SIG-M5 treated with dmso at 0.1 percent for 504 hours (cell line): ENCODE results near the gene CCDC88B.

Experiments
- DNase-seq: peaks from one replicate; lab custom pipeline; 2025; ENCODE audit not compliant: unreplicated experiment; lab: John Stamatoyannopoulos, UW

Gene CCDC88B

DNA sequence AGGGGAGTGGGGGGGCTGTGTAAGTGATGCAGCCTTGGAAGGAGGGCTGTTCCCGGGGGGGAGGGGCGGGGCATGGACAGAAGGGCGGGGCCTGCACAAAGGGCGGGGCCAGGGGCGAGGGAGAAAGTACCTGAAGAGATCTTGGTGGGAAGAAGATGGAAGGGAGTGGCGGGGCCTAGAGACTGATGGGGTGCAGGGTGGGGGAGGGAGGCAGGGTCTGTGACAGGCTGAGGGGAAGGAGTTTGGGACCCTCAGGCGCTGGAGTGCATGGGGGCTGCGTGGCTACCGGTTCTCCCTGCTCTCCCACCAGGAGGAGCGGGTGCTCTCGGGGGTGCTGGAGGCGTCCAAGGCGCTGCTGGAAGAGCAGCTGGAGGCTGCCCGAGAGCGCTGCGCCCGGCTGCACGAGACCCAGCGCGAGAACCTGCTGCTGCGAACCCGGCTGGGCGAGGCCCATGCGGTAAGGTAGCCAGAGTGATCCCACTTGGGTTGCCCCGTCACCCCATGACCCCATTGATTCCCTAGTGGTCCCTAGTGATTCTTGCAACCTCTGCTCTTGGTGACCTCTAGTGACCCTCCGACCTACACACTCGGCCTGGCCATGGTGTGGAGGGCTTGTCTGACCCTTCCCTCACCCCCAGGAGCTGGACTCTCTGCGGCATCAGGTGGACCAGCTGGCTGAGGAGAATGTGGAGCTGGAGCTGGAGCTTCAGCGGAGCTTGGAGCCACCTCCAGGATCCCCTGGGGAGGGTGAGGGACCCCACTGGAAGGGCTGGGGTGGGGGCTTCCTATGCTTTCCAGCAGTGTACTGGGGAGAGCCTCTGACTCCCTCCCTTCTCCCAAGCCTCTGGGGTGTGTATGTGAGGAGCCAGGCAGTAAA lies 3.1 kb downstream of the CCDC88B start:
- no peak for DNase-seq

DNA sequence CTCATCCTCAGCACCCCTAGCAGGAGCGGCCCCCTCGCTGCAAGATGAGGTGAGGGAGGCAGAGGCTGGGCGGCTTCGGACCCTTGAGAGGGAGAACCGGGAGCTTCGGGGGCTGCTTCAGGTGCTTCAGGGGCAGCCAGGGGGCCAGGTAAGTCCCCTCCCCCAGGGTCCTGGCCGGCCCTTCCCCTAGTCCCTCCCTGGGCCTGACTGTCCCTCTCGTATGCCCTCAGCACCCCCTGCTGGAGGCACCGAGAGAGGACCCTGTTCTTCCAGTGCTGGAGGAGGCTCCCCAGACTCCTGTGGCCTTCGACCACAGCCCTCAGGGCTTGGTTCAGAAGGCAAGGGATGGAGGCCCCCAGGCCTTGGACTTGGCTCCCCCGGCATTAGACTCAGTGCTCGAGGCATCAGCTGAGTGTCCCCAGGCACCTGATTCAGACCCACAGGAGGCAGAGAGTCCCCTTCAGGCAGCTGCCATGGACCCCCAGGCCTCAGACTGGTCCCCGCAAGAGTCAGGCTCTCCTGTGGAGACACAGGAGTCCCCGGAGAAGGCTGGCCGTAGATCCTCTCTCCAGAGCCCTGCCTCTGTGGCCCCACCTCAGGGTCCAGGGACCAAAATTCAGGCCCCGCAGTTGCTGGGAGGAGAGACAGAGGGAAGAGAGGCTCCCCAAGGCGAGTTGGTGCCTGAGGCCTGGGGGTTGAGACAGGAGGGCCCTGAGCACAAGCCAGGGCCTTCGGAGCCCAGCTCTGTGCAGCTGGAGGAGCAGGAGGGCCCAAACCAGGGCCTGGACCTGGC lies 4.0 kb downstream of the CCDC88B start:
- no peak for DNase-seq

DNA sequence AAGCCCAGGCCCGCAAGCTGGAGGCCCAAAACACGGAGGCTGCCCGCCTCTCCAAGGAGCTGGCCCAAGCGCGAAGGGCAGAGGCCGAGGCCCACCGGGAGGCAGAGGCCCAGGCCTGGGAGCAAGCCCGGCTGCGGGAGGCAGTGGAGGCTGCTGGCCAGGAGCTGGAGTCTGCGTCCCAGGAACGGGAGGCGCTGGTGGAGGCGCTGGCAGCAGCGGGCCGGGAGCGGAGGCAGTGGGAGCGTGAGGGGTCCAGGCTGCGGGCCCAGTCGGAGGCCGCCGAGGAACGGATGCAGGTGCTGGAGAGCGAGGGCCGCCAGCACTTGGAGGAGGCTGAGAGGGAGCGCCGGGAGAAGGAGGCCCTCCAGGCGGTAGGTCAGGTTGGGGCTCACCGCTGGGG lies 4.8 kb downstream of the CCDC88B start:
- DNase-seq = no peak

DNA sequence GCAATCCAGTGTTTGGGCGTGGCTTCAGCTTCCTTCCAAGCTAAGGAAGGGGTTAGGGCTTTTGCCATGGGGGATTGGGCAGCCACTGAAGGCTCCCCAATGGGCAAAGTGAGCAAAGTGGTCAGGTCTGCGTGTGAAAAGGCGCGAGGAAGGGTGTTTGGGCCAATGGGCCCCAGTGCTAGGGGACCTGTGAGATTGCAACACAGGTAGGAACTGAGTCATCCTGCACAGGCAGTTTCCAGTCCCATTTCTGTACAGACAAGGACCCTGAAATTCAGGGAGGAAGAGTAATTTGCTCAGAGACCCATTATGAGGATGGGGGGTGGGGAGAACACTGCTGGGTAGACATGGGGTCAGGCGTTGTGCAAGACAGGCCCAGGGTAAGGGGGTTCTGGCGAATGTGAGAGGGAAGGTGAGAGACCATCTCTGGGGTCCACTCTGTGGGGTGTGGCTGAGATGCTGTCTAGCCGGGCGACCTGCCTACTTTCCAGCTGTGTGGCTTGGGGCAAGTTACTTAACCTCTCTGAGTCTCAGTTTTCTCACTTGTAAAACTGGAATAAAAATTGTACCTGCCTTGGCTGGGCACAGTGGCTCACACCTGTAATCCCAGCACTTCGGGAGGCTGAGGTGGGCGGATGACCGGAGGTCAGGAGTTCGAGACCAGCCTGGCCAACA lies 7.3 kb downstream of the CCDC88B start:
- DNase-seq = peak; percentile 69

DNA sequence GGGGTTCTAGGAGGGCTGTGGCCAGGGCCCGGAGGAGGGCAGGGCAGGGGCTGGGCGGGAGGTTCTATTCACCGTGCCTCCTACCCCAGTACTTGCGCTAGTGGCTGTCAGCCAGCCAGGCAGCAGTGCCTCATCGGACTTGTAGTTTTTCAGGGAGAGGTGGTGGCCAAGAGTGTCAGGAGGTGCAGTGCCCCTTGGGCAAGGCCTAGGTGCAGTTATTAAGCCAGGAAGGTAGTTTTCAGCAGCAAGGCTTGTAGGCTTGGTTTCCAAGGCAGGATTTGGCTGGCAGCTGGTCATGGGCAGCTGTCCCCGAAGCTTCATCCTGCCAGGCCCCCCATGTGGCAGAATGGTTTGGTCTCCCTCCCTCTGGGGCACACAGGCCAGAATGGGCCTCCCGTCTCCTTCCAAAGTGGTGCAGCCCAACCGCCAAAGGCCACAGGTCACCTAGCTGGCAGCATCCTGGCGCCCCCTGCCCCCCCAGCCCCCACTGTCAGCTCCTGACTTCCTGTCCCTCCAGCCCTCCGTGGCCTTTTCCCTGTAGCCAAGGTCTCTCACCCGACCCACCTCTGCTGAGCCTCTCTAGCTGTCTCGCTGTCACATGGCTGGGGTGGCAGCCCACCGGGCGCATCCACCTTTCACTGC lies 8.5 kb downstream of the CCDC88B start:
- no peak for DNase-seq

DNA sequence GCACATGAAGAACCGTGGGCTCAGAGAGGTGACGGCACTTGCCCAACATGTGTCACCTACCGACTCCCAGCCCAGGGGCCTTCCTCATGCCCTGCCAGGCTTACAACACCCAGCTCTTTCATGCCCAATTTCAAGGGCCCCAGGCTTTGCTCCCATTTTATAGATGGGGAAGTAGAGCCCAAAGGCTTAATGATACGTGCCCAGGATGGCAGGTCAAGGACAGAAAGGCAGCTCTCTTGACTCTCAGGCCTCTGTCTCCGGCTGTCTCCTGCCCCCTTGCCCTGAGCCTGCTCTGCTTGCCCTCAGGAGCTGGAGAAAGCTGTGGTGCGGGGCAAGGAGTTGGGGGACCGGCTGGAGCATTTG lies 9.0 kb downstream of the CCDC88B start:
- no peak for DNase-seq

DNA sequence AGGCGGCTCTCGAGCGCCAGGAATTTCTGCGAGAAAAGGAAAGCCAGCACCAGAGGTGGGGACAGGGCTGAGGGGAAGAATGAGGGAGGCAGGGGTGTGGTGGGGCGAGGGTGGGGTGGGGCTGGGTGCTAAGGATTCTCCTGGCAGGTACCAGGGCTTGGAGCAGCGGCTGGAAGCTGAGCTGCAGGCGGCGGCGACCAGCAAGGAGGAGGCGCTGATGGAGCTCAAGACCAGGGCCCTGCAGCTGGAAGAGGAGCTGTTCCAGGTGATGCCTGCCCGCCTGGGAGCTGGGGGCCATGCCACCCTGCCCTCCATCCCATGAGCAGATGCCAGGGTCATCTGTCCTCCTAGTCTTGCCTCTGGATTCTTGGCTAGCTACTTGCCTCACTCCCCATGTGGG lies 9.4 kb downstream of the CCDC88B start:
- DNase-seq = no peak

DNA sequence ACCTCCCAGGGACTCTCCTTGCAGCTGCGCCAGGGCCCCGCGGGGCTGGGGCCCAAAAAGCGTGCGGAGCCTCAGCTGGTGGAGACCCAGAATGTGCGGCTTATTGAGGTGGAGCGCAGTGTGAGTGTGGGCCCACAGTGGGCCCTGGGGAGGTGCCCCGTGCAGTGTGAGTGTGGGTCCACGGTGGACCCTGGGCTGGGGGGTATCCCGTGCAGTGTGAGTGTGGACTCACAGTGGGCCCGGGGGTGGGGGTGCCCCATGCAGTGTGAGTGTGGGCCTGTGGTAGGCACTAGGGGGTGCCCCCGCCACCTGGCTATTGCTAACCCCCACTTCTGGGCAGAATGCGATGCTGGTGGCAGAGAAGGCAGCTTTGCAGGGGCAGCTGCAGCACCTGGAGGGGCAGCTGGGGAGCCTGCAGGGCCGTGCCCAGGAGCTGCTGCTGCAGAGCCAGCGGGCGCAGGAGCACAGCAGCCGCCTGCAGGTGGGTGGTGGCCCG lies 11.2 kb downstream of the CCDC88B start:
- no peak for DNase-seq

DNA sequence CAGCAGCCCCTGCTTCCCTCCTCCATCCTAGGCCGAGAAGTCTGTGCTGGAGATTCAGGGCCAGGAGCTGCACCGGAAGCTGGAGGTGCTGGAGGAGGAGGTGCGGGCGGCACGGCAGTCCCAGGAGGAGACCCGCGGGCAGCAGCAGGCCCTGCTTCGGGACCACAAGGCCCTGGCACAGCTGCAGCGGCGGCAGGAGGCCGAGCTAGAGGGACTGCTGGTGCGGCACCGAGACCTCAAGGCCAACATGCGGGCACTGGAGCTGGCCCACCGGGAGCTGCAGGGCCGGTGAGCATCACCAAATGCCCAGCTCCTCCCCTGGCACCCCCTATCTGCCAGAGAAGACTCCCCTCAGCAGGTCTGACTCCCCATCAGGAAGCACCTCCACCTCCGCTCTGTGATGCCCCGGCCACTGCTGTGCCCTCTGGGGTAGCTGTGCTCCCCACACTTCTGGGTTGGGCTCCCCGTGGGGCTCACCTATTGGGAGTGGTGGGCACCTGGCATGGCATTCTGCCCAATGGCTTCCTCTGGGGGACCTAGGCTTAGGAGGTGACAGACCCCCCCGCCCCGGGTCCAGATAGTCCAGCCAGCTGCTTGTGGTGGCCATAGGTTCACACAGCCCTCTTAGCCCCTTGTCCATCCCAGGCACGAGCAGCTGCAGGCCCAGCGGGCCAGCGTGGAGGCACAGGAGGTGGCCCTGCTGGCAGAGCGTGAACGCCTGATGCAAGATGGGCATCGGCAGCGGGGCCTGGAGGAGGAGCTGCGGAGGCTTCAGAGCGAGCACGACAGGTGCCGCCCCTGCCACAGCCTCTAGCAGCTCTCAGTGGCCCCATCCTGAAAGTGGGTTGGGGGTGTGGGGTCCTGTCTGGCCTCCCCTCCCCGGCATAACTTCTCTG lies 12.3 kb downstream of the CCDC88B start:
- no peak for DNase-seq

DNA sequence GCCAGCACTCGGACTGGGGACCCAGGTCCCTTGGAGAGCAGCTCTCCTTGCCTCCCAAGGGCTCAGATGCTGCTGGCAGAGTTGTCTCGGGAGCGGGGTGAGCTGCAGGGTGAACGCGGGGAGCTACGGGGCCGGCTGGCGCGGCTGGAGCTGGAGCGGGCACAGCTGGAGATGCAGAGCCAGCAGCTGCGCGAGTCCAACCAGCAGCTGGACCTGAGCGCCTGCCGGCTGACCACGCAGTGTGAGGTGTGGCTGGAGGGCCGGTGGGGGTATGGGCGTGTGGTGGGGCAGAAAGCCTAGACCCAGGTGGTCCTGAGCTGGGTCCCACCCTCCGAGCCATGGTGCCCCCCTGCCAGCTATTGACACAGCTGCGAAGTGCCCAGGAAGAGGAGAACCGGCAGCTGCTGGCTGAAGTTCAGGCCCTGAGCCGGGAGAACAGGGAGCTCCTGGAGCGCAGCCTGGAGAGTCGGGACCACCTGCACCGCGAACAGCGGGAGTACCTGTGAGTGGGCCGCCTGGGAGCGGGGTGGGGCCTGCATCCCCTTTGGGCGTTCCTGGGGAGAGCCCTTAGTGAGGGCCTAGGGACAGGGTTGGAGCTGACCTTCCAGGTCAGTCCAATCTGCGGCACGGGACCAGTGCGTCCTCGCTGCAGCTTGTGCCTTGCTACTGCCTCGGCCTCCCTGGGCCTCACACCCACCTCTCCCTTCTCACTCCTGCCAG lies 13.2 kb downstream of the CCDC88B start:
- DNase-seq = no peak

DNA sequence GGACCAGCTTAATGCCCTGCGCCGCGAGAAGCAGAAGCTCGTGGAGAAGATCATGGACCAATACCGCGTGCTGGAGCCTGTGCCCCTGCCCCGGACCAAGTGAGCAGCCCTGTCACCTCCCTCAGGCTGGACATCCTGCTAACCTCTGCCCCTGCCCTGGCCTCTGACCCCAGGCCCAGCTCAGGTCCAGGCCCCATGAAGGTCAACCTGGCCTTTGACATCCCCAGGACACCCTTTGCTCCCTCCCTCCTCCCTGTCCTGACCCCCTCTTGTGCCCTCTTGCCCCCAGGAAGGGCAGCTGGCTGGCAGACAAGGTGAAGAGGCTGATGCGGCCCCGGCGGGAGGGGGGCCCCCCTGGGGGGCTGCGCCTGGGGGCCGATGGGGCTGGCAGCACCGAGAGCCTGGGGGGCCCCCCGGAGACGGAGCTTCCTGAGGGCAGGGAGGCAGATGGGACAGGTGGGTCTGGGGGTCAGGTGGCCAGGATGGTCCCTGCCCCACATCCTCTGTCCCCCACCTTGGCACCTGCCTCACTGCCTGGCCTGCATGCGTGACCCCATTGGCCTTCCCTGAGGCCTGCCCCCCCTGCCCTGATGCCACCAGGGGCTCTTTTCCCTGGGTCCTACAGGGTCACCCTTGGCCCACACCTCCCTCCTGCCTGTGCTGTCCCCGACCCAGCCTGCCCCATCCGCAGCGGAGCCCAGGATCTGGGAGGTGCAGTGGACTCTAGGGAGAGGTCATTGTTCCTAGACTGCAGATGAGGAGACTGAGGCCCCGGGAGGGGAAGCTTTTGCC lies 13.9 kb downstream of the CCDC88B start:
- no peak for DNase-seq

DNA sequence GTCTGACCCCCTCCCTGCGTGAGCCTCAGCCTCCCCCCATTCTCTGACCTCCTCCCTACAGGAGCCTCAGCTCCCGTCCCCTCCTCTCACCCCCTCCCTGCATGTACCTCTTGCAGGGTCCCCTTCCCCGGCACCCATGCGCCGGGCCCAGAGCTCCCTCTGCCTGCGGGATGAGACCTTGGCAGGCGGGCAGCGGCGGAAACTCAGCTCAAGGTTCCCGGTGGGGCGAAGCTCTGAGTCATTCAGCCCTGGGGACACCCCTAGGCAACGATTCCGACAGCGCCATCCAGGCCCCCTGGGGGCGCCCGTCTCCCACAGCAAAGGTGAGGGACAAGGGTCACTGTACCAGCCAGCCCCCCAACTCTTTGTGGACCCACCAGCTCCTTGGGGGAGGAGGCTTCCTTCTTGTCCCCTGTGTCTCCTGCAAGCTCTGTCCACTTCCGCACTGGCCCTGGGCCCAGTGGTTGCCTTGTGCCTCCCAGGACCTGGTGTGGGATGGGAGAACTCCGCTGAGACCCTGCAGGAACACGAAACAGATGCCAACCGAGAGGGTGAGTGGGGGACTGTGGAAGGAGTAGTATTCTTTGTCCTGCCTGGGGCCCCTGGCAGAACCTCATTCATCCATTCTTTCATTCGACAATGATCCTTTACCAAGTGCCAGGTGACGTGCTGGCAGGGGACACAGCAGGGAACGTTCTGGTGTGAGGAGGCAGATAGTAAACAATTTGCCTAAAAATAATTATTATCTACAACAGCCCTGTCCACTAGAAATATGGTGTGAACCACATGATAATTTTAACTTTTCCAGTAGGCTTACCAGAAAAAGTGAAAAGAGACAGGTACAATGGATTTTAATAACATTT lies 15.3 kb downstream of the CCDC88B start:
- DNase-seq = peak; percentile 81

DNA sequence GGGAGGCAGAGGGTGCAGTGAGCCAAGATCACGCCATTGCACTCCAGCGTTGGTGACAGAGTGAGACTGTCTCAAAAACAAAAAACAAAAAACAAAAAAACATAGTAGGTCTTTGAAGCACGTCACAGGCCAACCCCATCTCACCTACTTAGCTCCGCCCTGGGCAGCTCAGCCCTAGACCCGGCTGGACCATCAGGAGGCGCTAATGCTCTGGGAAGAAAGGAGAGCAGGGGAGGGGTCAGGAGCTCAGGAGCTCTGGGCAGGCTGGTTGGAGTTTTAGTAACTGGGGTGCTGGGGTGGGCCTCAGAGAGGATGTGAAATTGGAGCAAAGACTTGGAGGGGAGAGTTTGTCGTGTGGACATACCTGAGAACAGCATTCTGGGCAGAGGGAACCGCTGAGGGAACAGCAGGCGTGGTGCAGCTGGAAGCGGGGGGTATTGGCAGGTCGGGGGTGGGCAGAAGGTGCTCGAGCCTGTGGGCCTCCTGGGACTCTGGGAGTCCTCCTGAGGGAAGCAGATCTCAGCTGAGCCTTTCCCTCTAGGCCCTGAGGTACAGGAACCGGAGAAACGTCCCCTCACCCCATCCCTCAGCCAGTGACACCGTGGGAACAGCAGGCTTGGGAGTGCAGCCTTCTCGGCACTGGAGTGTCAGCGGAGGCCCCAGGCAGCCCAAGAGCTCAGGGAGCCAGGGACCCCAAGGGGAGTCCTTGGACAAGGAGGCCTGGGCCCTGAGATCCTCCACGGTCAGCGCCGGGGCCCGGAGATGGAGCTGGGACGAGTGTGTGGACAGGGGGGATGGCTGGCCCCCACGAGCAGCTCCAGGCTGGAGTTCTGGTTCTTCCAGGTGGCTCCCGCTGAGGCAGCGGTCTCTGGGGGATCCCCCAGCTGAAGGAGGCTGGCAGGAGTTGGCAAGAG lies 16.8 kb downstream of the CCDC88B start:
- DNase-seq = peak; percentile 59

DNA sequence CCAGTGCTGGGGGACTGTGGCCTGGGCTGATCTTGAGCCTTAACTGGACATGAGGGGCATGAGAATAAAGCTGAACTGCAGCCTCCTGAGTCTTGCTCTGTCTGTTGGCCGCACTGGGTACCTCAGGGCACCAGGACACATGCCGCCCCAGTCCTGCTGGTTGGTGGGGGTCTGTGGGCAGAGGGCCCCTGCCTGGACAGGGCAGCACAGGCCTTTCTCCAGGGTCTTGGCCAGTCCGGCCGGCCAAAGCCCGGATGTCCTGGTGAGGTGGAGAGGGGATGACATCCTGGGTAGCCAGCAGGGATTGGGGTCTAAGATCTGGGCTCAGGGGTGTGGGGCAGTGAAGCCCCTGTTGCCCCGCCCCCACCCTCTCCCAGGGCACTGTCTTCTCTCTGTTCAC lies 17.4 kb downstream of the CCDC88B start:
- no peak for DNase-seq

DNA sequence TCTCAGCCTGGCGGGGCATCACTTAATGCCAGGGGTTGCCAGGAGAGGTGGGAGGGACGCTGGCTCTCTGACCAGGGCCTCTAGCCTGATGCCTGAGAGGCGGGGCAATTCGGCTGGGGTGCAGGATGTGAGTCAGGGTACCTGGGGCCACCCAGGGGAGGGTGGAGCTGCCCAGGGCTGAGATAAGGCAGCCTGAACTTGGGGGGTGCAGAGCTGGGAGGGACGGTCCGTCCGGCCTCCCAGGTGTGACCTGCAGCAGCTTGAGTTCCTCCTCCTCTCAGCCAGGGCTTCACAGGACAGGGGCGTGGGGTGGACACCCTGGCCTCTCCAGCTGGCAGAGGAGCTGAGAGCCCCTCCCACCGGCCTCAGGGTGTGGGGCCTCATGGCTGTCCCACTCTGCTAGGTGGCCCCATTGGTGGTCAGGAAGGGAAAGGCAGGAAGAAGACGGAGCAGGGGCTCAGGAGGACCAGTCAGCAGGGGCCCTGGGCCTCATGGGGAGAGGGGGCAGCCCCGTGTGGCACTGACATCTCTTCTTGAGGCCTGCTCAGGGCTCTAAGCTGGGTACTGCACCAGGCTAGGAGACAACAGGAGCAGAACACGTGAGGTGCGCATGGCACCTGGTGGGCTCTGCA lies 18.0 kb downstream of the CCDC88B start:
- no peak for DNase-seq

DNA sequence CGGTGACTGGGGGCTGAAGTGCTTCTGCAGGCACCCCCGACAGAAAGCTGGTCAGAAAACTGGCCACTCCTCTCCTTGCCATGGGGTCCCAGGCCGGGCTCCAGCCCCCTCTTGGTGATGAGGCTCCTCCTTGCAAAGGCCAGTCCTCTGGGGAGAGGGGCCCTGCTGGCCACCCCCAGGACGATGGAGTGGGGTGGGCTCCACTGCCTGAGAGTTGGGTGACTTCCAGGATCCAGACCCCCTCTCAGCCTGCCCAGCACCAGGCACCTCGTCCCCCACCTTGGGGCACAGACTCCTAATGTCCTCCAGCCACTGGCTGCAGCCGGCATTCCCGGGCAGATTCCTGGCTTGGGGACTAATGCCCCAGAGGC lies 18.5 kb downstream of the CCDC88B start:
- DNase-seq = no peak
